Calu3 (cell line): ENCODE results near the gene EMID1. TPM values are rescaled to one million over a fixed set of nuclear protein-coding genes. Genes with fewer than 3 reads are reported as not detected.

Experiments used
- BruUV-seq: library from RNA; stranded (reverse); fragments of 400-500 nt; replicated peaks from 2 replicates; lab custom pipeline; 2021; lab: Mats Ljungman, UMichigan
- CTCF ChIA-PET: fragments of 300-600 bp; sonication (Branson Sonifier 250); formaldehyde crosslinking; loops from one replicate; lab custom pipeline; 2022; ENCODE audit warnings: antibody characterized with exemption; lab: Charles Lee
- DNase-seq: peaks from one replicate; pipeline ENCODE4 v3.0.0; 2022
- H3K27ac Mint-ChIP-seq: one replicate; pipeline ENCODE4 v1.8.0; 2022; ENCODE audit warnings: mixed read lengths; ENCODE audit not compliant: unreplicated experiment
- H3K27me3 Mint-ChIP-seq: one replicate; pipeline ENCODE4 v1.8.0; 2022; ENCODE audit warnings: mixed read lengths; ENCODE audit not compliant: unreplicated experiment
- H3K36me3 Mint-ChIP-seq: one replicate; pipeline ENCODE4 v1.8.0; 2022; ENCODE audit warnings: mild to moderate bottlenecking, moderate library complexity, mixed read lengths; ENCODE audit not compliant: insufficient read depth, unreplicated experiment
- H3K4me1 Mint-ChIP-seq: one replicate; pipeline ENCODE4 v1.8.0; 2022; ENCODE audit warnings: mild to moderate bottlenecking, low read depth, mixed read lengths; ENCODE audit not compliant: unreplicated experiment
- H3K4me3 Mint-ChIP-seq: one replicate; pipeline ENCODE4 v1.8.0; 2022; ENCODE audit warnings: mild to moderate bottlenecking, low read depth, moderate library complexity, mixed read lengths; ENCODE audit not compliant: unreplicated experiment
- H3K9me3 Mint-ChIP-seq: one replicate; pipeline ENCODE4 v1.8.0; 2022; ENCODE audit warnings: low read depth, mixed read lengths; ENCODE audit not compliant: unreplicated experiment
- CTCF ChIP-seq: fragments of 200-600 bp; IDR thresholded peaks from one replicate; pipeline ENCODE4 v1.8.0; 2022; ENCODE audit warnings: antibody characterized with exemption; ENCODE audit not compliant: unreplicated experiment
- intact Hi-C: fragments of 100-400 bp; cut with micrococcal nuclease; formaldehyde crosslinking; loops from one replicate; pipeline ENCODE4 v1.10.0; 2022; ENCODE audit not compliant: unreplicated experiment
- total RNA-seq: library from RNA; stranded (reverse); gene quantifications from 2 replicates; pipeline ENCODE4 v1.2.3, GENCODE V29; 2022

EMID1 gene
- total RNA-seq, 1 experiment from 2014 or later, result 1.1 TPM

GRCh38 chr22:29288837-29289236, 83.1 kb downstream of the EMID1 start:
- intact Hi-C loops, result no loop called here
- Mint-ChIP-seq H3K4me3 (no peak overlapping the region), H3K36me3 (peaks cover 90% of the 10 kb centered on the region), H3K27me3 (no peaks in the 10 kb centered on the region), H3K27ac (no peak overlapping the region), H3K4me1 (no peaks in the 10 kb centered on the region), H3K9me3 (no peaks in the 10 kb centered on the region)
- TSS peak; percentile 4 for BruUV-seq
- CTCF ChIA-PET, result interaction anchor here (0.7 kb wide), 1 partner anchor 36 kb away, joined by 3 read pairs; no protein-coding TSS in a partner anchor
- no peak for DNase-seq
- TF ChIP-seq CTCF, result no peak

GRCh38 chr22:29290061-29290460, 84.4 kb downstream of the EMID1 start:
- no peaks in the 10 kb centered on the region for H3K4me1 Mint-ChIP-seq
- TF ChIP-seq CTCF, result no peak

GRCh38 chr22:29291215-29291614, 85.5 kb downstream of the EMID1 start:
- no peak for DNase-seq
- TF ChIP-seq CTCF, result no peak
- Mint-ChIP-seq H3K4me1 (no peaks in the 10 kb centered on the region), H3K27ac (no peak overlapping the region), H3K27me3 (no peaks in the 10 kb centered on the region), H3K4me3 (no peak overlapping the region), H3K9me3 (no peaks in the 10 kb centered on the region), H3K36me3 (peaks cover 89% of the 10 kb centered on the region)
- CTCF ChIA-PET, result no interaction called here
- intact Hi-C loops, result no loop called here
- BruUV-seq, result no TSS peak

More at GRCh38 chr22:29290061-29290460, 84.4 kb downstream of the EMID1 start:
- intact Hi-C loops, result no loop called here
- no peaks in the 10 kb centered on the region for H3K9me3 Mint-ChIP-seq
- no peak for DNase-seq
- H3K4me3 Mint-ChIP-seq, result no peak overlapping the region
- H3K27ac Mint-ChIP-seq, result no peak overlapping the region
- BruUV-seq, result no TSS peak
- no peaks in the 10 kb centered on the region for H3K27me3 Mint-ChIP-seq
- H3K36me3 Mint-ChIP-seq, result peaks cover 90% of the 10 kb centered on the region
- CTCF ChIA-PET, result no interaction called here

GRCh38 chr22:29292379-29292778, 86.7 kb downstream of the EMID1 start:
- no TSS peak for BruUV-seq
- TF ChIP-seq CTCF, result no peak
- Mint-ChIP-seq H3K4me1 (no peaks in the 10 kb centered on the region), H3K36me3 (peaks cover 89% of the 10 kb centered on the region), H3K9me3 (no peaks in the 10 kb centered on the region), H3K4me3 (no peak overlapping the region), H3K27me3 (no peaks in the 10 kb centered on the region), H3K27ac (no peak overlapping the region)
- CTCF ChIA-PET, result no interaction called here
- intact Hi-C loops, result no loop called here
- DNase-seq, result no peak
